ENCODE data around the gene BLOC1S2. TPM values are rescaled to one million over a fixed set of nuclear protein-coding genes. Genes with fewer than 3 reads are reported as not detected.
A peak's percentile ranks its signal among the peaks of the same experiment; 100 is the strongest.
"Not testable (repeated sequence)": the region's sequence is repeated elsewhere in the genome, so short reads cannot be mapped to it uniquely, and the experiment has no call there.

Gene BLOC1S2
- polyA plus RNA-seq, 1 donor from 2014 or later: 103 TPM

GRCh38 chr10:100306861-100307260, 20.4 kb upstream of the BLOC1S2 start:
- Mint-ChIP-seq H3K36me3 (no peaks in the 10 kb centered on the region), H3K27ac (no peak overlapping the region), H3K4me1 (no peaks in the 10 kb centered on the region), H3K4me3 (no peak overlapping the region), H3K9me3 (peaks cover 0 to 1% (median 0%) of the 10 kb centered on the region in 3 donors), H3K27me3 (peaks cover 22% of the 10 kb centered on the region)

GRCh38 chr10:100304414-100304813, 17.9 kb upstream of the BLOC1S2 start:
- Mint-ChIP-seq H3K4me1 (no peaks in the 10 kb centered on the region), H3K27me3 (peaks cover 21% of the 10 kb centered on the region), H3K4me3 (no peak overlapping the region), H3K36me3 (no peaks in the 10 kb centered on the region), H3K27ac (no peak overlapping the region), H3K9me3 (peaks cover 0 to 4% (median 2%) of the 10 kb centered on the region in 3 donors)

- Mint-ChIP-seq H3K4me1 (no peaks in the 10 kb centered on the region), H3K9me3 (peaks cover 0 to 4% (median 2%) of the 10 kb centered on the region in 3 donors), H3K27ac (no peak overlapping the region), H3K4me3 (no peak overlapping the region), H3K27me3 (peaks cover 21% of the 10 kb centered on the region), H3K36me3 (no peaks in the 10 kb centered on the region)
These were observed 17.3 kb upstream of the BLOC1S2 start for GRCh38 chr10:100303724-100304319.

GRCh38 chr10:100301123-100301522, 14.6 kb upstream of the BLOC1S2 start:
- not testable (repeated sequence) for H3K27ac Mint-ChIP-seq, H3K4me1 Mint-ChIP-seq, H3K36me3 Mint-ChIP-seq, H3K9me3 Mint-ChIP-seq, H3K4me3 Mint-ChIP-seq
- H3K27me3 Mint-ChIP-seq: peaks cover 17% of the 10 kb centered on the region

GRCh38 chr10:100297242-100297641, 10.8 kb upstream of the BLOC1S2 start:
- no peak overlapping the region for H3K27ac Mint-ChIP-seq
- peaks cover 0 to 3% (median 0%) of the 10 kb centered on the region in 3 donors for H3K4me1 Mint-ChIP-seq

GRCh38 chr10:100293066-100293465, 6.6 kb upstream of the BLOC1S2 start:
- no peaks in the 10 kb centered on the region for H3K9me3 Mint-ChIP-seq
- H3K36me3 Mint-ChIP-seq: no peaks in the 10 kb centered on the region
- no peak overlapping the region for H3K27ac Mint-ChIP-seq
- H3K4me1 Mint-ChIP-seq: peaks cover 0 to 3% (median 0%) of the 10 kb centered on the region in 3 donors
- no peak overlapping the region for H3K4me3 Mint-ChIP-seq
- peaks cover 4% of the 10 kb centered on the region for H3K27me3 Mint-ChIP-seq

More at GRCh38 chr10:100297242-100297641, 10.8 kb upstream of the BLOC1S2 start:
- H3K36me3 Mint-ChIP-seq: no peaks in the 10 kb centered on the region
- H3K9me3 Mint-ChIP-seq: peaks cover 0 to 4% (median 2%) of the 10 kb centered on the region in 3 donors
- H3K4me3 Mint-ChIP-seq: no peak overlapping the region
- peaks cover 8% of the 10 kb centered on the region for H3K27me3 Mint-ChIP-seq

- H3K27ac Mint-ChIP-seq, H3K4me3 Mint-ChIP-seq, H3K4me1 Mint-ChIP-seq, H3K9me3 Mint-ChIP-seq, H3K36me3 Mint-ChIP-seq, H3K27me3 Mint-ChIP-seq: not testable (repeated sequence)
These were observed 5.8 kb upstream of the BLOC1S2 start for GRCh38 chr10:100292300-100292699.

- Mint-ChIP-seq H3K27me3 (peaks cover 2% of the 10 kb centered on the region), H3K4me1 (peaks cover 0 to 7% (median 5%) of the 10 kb centered on the region in 3 donors), H3K36me3 (no peaks in the 10 kb centered on the region), H3K9me3 (no peaks in the 10 kb centered on the region), H3K27ac (peak overlapping the region in 1 of 3 donors; percentile 16), H3K4me3 (peak overlapping the region in 1 of 4 donors; percentile 68)
These were observed 4.9 kb upstream of the BLOC1S2 start for GRCh38 chr10:100291356-100291755.

- H3K36me3 Mint-ChIP-seq: no peaks in the 10 kb centered on the region
- no peak overlapping the region for H3K27ac Mint-ChIP-seq
- peaks cover 6 to 20% (median 19%) of the 10 kb centered on the region in 3 donors for H3K4me1 Mint-ChIP-seq
- no peaks in the 10 kb centered on the region for H3K9me3 Mint-ChIP-seq
- H3K27me3 Mint-ChIP-seq: no peaks in the 10 kb centered on the region
- no peak overlapping the region for H3K4me3 Mint-ChIP-seq
These were observed 3.2 kb upstream of the BLOC1S2 start for GRCh38 chr10:100289641-100290040.

- H3K9me3 Mint-ChIP-seq: no peaks in the 10 kb centered on the region
- no peaks in the 10 kb centered on the region for H3K27me3 Mint-ChIP-seq
- H3K27ac Mint-ChIP-seq: peak overlapping the region in 2 of 3 donors; percentile 66 to 98
- no peaks in the 10 kb centered on the region for H3K36me3 Mint-ChIP-seq
- H3K4me3 Mint-ChIP-seq: peak overlapping the region in 3 of 4 donors; percentile 4 to 89 (median 75)
- peaks cover 6 to 24% (median 23%) of the 10 kb centered on the region in 3 donors for H3K4me1 Mint-ChIP-seq
These were observed 1.7 kb upstream of the BLOC1S2 start for GRCh38 chr10:100288196-100288595.

GRCh38 chr10:100287756-100288155, 1.3 kb upstream of the BLOC1S2 start:
- Mint-ChIP-seq H3K36me3 (no peaks in the 10 kb centered on the region), H3K27me3 (no peaks in the 10 kb centered on the region), H3K4me1 (peaks cover 6 to 24% (median 23%) of the 10 kb centered on the region in 3 donors), H3K9me3 (no peaks in the 10 kb centered on the region), H3K27ac (peak overlapping the region in 2 of 3 donors; percentile 66 to 98), H3K4me3 (peak overlapping the region; percentile 75 to 99 (median 93))

GRCh38 chr10:100285326-100285725, 1.2 kb downstream of the BLOC1S2 start:
- peak overlapping the region in 1 of 3 donors; percentile 85 for H3K27ac Mint-ChIP-seq
- H3K36me3 Mint-ChIP-seq, H3K9me3 Mint-ChIP-seq, H3K27me3 Mint-ChIP-seq: not testable (repeated sequence)
- H3K4me1 Mint-ChIP-seq: peaks cover 6 to 25% (median 23%) of the 10 kb centered on the region in 3 donors
- H3K4me3 Mint-ChIP-seq: peak overlapping the region; percentile 89 to 99 (median 98)

GRCh38 chr10:100282907-100283306, 3.6 kb downstream of the BLOC1S2 start:
- Mint-ChIP-seq H3K27me3 (no peaks in the 10 kb centered on the region), H3K9me3 (no peaks in the 10 kb centered on the region), H3K36me3 (no peaks in the 10 kb centered on the region), H3K27ac (no peak overlapping the region), H3K4me3 (no peak overlapping the region), H3K4me1 (peaks cover 6 to 25% (median 23%) of the 10 kb centered on the region in 3 donors)

GRCh38 chr10:100276971-100277370, 9.5 kb downstream of the BLOC1S2 start:
- not testable (repeated sequence) for H3K9me3 Mint-ChIP-seq, H3K27ac Mint-ChIP-seq, H3K4me3 Mint-ChIP-seq, H3K36me3 Mint-ChIP-seq, H3K27me3 Mint-ChIP-seq, H3K4me1 Mint-ChIP-seq

- H3K4me1 Mint-ChIP-seq: peaks cover 19 to 25% (median 24%) of the 10 kb centered on the region in 3 donors
- peaks cover 3% of the 10 kb centered on the region for H3K36me3 Mint-ChIP-seq
- no peaks in the 10 kb centered on the region for H3K27me3 Mint-ChIP-seq
- peak within 1 kb of the TSS; percentile 83 to 99 (median 99) for H3K27ac Mint-ChIP-seq
- peak within 1 kb of the TSS; percentile 95 to 100 (median 100) for H3K4me3 Mint-ChIP-seq
- peaks cover 0 to 1% (median 0%) of the 10 kb centered on the region in 3 donors for H3K9me3 Mint-ChIP-seq
These were observed 19.0 kb downstream of the BLOC1S2 start, which contains the start of gene CWF19L1 for GRCh38 chr10:100267239-100268104. TSS of gene CWF19L1 (minus strand) at chr10:100267638. CDS start at chr10:100267593, 45 bp downstream.

Measured in IgD-negative memory B cell (primary cell).